ENCODE measurements around the gene GFY. TPM values are rescaled to one million over a fixed set of nuclear protein-coding genes. Genes with fewer than 3 reads are reported as not detected.

Gene GFY
- total RNA-seq, 1 donor from 2014 or later: not detected

DNA sequence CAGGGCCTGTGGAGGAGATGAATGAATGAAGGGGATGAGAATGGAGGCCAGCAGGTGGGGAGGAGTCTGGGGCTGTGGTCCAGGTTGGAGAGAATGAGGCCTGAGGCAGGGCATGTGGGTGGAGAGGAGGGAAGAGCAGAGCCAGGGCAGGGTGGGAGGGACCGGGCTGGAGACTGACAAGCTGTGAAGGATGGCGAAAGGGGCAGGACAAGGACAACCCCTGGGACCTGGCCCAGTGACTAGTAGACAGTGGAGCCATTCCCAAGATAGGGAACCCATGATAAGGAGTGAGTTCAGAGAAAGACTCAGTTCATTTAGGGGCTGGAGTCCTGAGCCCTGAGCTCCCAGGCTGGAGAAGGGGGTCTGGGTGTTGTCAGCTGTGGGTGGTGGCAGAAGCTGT is 5.0 kb upstream of the GFY start:
- H3K4me3 ChIP-seq: no peak overlapping the region
- H3K4me1 ChIP-seq: peaks cover 26% of the 10 kb centered on the region
- no peaks in the 10 kb centered on the region for H3K36me3 ChIP-seq
- no peaks in the 10 kb centered on the region for H3K9me3 ChIP-seq
- no peak for TF ChIP-seq POLR2A (IDR thresholded peaks at IDR 0.05)
- TF ChIP-seq POLR2AphosphoS5 (IDR thresholded peaks at IDR 0.05; ENCODE audit: insufficient read depth in 1 of 2, low read depth in 1 of 2): no peak
- TF ChIP-seq, protein P1, sequence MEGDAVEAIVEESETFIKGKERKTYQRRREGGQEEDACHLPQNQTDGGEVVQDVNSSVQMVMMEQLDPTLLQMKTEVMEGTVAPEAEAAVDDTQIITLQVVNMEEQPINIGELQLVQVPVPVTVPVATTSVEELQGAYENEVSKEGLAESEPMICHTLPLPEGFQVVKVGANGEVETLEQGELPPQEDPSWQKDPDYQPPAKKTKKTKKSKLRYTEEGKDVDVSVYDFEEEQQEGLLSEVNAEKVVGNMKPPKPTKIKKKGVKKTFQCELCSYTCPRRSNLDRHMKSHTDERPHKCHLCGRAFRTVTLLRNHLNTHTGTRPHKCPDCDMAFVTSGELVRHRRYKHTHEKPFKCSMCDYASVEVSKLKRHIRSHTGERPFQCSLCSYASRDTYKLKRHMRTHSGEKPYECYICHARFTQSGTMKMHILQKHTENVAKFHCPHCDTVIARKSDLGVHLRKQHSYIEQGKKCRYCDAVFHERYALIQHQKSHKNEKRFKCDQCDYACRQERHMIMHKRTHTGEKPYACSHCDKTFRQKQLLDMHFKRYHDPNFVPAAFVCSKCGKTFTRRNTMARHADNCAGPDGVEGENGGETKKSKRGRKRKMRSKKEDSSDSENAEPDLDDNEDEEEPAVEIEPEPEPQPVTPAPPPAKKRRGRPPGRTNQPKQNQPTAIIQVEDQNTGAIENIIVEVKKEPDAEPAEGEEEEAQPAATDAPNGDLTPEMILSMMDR (IDR thresholded peaks at IDR 0.05): no peak
- intact Hi-C loops (cut with DNase I): no loop called here
- no peak for DNase-seq (ENCODE audit: extremely low spot score in 2 of 2)
- no peak overlapping the region for H3K27ac ChIP-seq
- H3K27me3 ChIP-seq: peaks cover 25% of the 10 kb centered on the region

DNA sequence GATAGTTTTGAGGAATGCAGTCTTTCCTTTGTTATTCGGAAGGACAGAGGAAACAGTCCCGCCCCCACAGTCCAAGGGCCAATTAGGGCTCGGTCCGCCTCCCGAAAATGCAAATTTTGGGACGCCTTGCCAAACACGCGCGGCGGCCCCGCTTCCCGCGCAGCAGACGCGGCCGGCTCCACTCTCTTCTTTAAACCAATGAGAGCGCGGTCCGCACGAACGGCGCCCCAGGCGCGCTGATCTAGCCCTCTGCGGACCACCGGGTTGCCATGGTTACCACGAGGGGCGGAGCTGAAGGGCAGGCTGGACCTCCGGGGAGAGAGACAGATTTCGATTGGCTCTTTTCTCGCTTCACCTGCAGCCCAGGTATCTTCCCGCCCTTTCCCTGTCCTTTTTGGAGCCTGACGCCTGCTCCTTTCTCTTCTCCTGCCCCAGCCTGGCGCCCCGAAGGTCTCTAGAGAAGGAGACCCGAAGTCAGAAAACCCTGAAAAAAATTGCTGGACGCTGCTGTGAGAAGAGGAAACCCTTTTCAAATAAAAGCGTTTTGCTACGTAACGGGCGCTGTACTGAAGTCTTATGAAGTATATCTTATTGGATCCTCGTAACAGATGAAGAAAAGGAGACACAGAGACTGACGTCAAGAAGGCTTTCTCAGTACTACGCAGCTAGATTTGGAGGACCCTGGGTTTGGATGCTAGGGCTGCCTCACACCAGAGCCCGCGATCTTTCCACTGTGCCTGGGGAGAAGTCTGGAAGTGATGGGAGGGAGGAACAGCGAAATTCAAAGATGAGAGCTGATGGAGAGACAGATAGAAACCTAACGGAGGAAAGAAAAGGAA is 3.9 kb upstream of the GFY start:
- DNase-seq (ENCODE audit: extremely low spot score in 2 of 2): no peak
- H3K4me3 ChIP-seq: no peak overlapping the region
- peaks cover 32% of the 10 kb centered on the region for H3K27me3 ChIP-seq
- H3K4me1 ChIP-seq: peaks cover 26% of the 10 kb centered on the region
- no peak overlapping the region for H3K27ac ChIP-seq
- no peaks in the 10 kb centered on the region for H3K9me3 ChIP-seq
- H3K36me3 ChIP-seq: no peaks in the 10 kb centered on the region
- TF ChIP-seq, protein P1 (IDR thresholded peaks at IDR 0.05): no peak
- TF ChIP-seq POLR2AphosphoS5 (IDR thresholded peaks at IDR 0.05; ENCODE audit: insufficient read depth in 1 of 2, low read depth in 1 of 2) (no peak), POLR2A (IDR thresholded peaks at IDR 0.05) (no peak)
- intact Hi-C loops (cut with DNase I): no loop called here

DNA sequence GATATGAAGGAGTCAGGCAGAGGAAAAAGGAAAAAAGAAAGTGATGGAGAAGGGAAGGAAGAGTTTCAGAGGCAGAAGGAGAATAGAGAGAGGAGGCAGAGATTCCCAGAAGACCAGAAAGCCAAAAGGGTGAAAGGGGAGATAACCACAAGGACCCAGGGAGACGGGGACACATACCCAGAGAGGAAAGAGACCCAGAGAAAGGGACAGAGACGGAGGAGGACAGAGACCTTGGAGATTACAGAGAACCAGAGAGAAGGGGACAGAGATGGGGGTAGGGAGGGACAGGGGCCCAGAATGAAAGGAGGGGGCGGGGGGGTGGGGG is 3.3 kb upstream of the GFY start:
- intact Hi-C loops (cut with DNase I): no loop called here
- TF ChIP-seq, protein P1 (IDR thresholded peaks at IDR 0.05): no peak
- TF ChIP-seq POLR2A (IDR thresholded peaks at IDR 0.05) (no peak), POLR2AphosphoS5 (IDR thresholded peaks at IDR 0.05; ENCODE audit: insufficient read depth in 1 of 2, low read depth in 1 of 2) (no peak)
- no peak for DNase-seq (ENCODE audit: extremely low spot score in 2 of 2)
- Histone ChIP-seq H3K9me3 (no peaks in the 10 kb centered on the region), H3K27me3 (peaks cover 36% of the 10 kb centered on the region), H3K36me3 (no peaks in the 10 kb centered on the region), H3K27ac (no peak overlapping the region), H3K4me3 (no peak overlapping the region), H3K4me1 (peaks cover 26% of the 10 kb centered on the region)

DNA sequence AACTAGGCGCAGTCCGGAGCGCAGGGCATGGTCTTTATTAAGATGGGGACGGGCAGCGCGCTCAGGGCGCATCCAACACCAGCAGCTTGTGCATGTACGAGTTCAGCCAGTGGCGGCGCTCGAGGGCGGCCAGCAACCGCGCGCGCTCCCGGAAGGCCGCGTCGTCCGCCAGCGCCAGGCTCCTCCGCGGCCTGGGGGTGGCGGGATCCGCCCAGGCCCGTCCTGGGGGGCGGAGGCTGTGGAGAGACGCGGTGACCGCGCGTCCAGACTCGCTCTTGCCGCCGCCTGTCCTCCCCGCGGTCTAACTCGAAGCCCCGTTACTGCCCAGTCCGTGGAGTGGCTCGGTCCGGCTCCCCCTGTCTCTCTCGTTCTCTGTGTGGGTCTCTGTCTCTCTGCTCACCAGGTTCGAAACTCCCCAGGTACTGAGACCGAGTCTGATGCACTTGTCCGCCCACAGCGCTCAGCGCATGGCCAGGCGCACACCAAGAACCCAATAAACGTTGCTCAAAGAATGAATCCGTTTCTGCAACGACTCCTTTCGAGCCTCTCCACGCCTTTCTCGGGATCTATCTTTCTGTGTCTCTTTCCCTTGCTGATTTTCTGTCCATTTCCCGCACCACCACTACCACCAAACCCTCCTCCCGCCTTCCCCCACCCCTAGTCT is 2.6 kb upstream of the GFY start:
- Histone ChIP-seq H3K27ac (no peak overlapping the region), H3K4me1 (peaks cover 27% of the 10 kb centered on the region), H3K27me3 (peaks cover 40% of the 10 kb centered on the region), H3K9me3 (no peaks in the 10 kb centered on the region), H3K4me3 (peak overlapping the region in 1 of 2 donors; percentile 6), H3K36me3 (no peaks in the 10 kb centered on the region)
- TF ChIP-seq POLR2A (IDR thresholded peaks at IDR 0.05) (no peak), POLR2AphosphoS5 (IDR thresholded peaks at IDR 0.05; ENCODE audit: insufficient read depth in 1 of 2, low read depth in 1 of 2) (no peak)
- TF ChIP-seq, protein P1 (IDR thresholded peaks at IDR 0.05): no peak
- DNase-seq (ENCODE audit: extremely low spot score in 2 of 2): no peak
- intact Hi-C loops (cut with DNase I): no loop called here

Data from vagina (tissue), 2 donors.